Measurements from ENCODE around the gene TP53BP2.

DNA sequence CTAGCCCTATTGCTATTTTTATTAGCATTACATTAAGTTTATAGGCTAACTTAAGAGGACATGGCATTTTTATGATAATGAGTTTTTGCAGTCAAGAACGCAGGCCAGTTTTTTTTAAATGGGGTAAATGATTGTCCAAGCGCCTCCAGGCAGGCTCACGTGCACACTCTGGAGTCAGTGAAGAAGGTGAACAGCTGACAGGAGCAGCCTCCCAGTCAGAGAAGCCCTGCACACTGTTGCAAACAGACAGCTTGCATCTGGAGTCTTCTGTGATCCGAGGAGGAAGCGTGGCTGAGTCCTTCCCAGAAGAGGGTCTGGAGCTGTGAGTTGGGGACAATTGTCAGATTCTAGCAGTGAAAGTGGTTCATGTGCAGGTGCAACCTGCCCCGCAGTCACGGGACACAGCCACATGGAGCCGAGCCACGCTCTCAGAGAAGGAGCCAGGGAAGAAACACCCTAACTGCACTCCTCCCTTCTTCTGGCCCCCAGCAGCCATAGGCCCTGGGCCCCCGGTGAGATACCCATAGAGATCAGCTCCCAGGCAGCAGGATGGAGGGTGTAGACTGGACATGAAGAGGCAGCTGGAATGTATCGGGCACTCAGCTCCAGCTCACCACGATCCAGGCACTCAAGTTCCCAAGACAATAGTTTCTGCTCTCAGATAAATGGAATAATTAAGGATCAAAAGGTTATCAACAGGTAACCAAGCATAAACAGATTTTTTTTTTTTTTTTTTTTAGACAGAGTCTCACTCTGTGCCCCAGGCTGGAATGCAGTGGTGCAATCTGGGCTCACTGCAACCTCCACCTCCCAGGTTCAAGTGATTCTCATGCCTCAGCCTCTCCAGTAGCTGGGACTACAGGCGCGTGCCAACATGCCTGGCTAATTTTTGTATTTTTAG, 107.0 kb downstream of the TP53BP2 start:
- TF ChIP-seq CTCF (conservative IDR thresholded peaks at IDR 0.05; ENCODE audit: low read depth, low read length), result no peak
- no peak for TF ChIP-seq EZH2phosphoT487 (IDR thresholded peaks at IDR 0.05; ENCODE audit: borderline replicate concordance, low read length)
- TF ChIP-seq EZH2 (IDR thresholded peaks at IDR 0.05; ENCODE audit: low read length, unreplicated experiment), result no peak

Measured in PC-3 (cell line).